WERI-Rb-1 (cell line): ENCODE data around the gene LCT.

Experiments
- DNase-seq: peaks from one replicate; pipeline ENCODE4 v3.0.0-alpha.2; 2020
- H3K27ac ChIP-seq: fragments of 250-450 bp; sonication (Bioruptor Pico); 2 replicates; pipeline ENCODE4 v1.5.1; 2020; ENCODE audit warnings: mild to moderate bottlenecking, moderate library complexity
- H3K27me3 ChIP-seq: fragments of 250-450 bp; sonication (Bioruptor Pico); 2 replicates; pipeline ENCODE4 v1.5.1; 2021; ENCODE audit warnings: mild to moderate bottlenecking, low read depth, moderate library complexity; ENCODE audit not compliant: insufficient read depth, severe bottlenecking
- H3K36me3 ChIP-seq: fragments of 250-450 bp; sonication (Bioruptor Pico); 2 replicates; pipeline ENCODE4 v1.5.1; 2020; ENCODE audit warnings: mild to moderate bottlenecking, moderate library complexity
- H3K4me3 ChIP-seq: 2 replicates; pipeline ENCODE4 v1.5.1; 2011; ENCODE audit warnings: low read depth, mild to moderate bottlenecking, control low read depth, low read length
- H3K9me3 ChIP-seq: fragments of 250-450 bp; sonication (Bioruptor Pico); 2 replicates; pipeline ENCODE4 v1.5.1; 2021; ENCODE audit warnings: mild to moderate bottlenecking, moderate library complexity; ENCODE audit not compliant: severe bottlenecking
- TF ChIP-seq, protein P1 (sequence below): IDR thresholded peaks from 2 replicates; pipeline ENCODE4 v1.5.1; 2011; ENCODE audit warnings: low read depth, mild to moderate bottlenecking, control low read depth, inconsistent platforms, low read length

LCT gene

DNA sequence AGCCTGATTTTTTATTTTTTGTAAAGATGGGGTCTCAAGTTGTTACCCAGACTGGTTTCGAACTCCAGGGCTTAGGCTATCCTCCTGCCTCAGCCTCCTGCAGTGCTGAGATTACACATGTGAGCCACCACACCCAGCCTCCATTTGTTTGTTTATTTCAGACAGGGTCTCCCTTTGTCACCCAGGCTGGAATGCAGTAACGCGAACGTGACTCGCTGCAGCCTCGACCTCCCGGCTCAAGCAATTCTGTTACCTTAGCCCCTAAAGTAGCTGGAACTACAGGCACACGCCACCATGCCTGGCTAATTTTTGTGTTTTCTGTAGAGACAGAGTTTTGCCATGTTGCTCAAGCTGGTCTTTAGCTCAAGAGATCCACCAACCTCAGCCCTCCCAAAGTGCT is 68.1 kb downstream of the LCT start:
- TF ChIP-seq, protein P1, sequence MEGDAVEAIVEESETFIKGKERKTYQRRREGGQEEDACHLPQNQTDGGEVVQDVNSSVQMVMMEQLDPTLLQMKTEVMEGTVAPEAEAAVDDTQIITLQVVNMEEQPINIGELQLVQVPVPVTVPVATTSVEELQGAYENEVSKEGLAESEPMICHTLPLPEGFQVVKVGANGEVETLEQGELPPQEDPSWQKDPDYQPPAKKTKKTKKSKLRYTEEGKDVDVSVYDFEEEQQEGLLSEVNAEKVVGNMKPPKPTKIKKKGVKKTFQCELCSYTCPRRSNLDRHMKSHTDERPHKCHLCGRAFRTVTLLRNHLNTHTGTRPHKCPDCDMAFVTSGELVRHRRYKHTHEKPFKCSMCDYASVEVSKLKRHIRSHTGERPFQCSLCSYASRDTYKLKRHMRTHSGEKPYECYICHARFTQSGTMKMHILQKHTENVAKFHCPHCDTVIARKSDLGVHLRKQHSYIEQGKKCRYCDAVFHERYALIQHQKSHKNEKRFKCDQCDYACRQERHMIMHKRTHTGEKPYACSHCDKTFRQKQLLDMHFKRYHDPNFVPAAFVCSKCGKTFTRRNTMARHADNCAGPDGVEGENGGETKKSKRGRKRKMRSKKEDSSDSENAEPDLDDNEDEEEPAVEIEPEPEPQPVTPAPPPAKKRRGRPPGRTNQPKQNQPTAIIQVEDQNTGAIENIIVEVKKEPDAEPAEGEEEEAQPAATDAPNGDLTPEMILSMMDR, result no peak
- no peak for DNase-seq
- peaks cover 94% of the 10 kb centered on the region for H3K36me3 ChIP-seq

DNA sequence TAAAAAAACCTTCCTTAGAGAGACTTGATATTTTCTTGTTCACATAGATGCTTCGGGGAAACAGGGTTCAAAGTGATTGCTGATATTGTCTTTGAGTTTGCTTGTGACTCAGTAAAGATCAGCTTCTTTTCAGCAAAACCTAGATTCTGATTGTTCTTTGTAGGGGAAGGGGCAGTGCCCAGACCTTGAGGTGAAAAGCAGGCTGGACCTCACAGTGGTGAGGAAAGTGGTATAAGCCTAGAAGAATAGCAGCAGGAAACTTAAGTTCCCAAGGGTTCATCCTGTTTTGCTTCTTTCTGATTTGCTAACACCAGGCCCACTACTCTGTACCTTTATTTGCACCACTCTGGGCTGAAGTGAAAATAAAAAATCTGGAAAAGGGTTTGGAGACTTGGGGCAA is 74.5 kb downstream of the LCT start:
- TF ChIP-seq, protein P1, result no peak
- no peak overlapping the region; the same call in 1 of the 2 replicates for H3K27ac ChIP-seq
- H3K9me3 ChIP-seq, result no peaks in the 10 kb centered on the region
- H3K27me3 ChIP-seq, result no peaks in the 10 kb centered on the region
- H3K4me3 ChIP-seq, result no peak overlapping the region
- peaks cover 87% of the 10 kb centered on the region for H3K36me3 ChIP-seq
- DNase-seq, result no peak

More for the DNA sequence above, 68.1 kb downstream of the LCT start:
- no peaks in the 10 kb centered on the region for H3K9me3 ChIP-seq
- H3K27ac ChIP-seq, result no peak overlapping the region
- no peaks in the 10 kb centered on the region for H3K27me3 ChIP-seq
- H3K4me3 ChIP-seq, result no peak overlapping the region

DNA sequence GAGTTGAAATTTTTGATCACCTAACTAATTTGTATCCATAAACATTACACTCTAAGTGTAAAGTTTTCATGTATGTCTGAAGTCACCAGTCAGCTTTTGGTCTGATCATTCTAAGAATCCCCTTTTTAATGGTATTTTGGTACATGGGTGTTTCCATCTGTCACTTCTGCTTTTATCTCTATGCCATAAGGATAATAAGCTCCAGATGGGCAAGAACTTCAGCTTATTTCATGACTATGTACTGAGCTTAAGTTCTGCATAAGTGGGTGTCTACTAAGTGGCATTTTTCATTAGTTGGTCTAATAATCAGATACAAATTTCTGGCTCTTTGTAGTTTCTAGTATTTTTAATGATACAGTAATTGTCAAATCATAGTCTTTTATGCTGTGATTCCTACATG is 75.0 kb downstream of the LCT start:
- no peak for DNase-seq
- H3K27me3 ChIP-seq, result no peaks in the 10 kb centered on the region
- H3K9me3 ChIP-seq, result peaks cover under 1% of the 10 kb centered on the region
- TF ChIP-seq, protein P1, result no peak
- H3K27ac ChIP-seq, result no peak overlapping the region; the same call in 1 of the 2 replicates
- no peak overlapping the region for H3K4me3 ChIP-seq
- H3K36me3 ChIP-seq, result peaks cover 87% of the 10 kb centered on the region

DNA sequence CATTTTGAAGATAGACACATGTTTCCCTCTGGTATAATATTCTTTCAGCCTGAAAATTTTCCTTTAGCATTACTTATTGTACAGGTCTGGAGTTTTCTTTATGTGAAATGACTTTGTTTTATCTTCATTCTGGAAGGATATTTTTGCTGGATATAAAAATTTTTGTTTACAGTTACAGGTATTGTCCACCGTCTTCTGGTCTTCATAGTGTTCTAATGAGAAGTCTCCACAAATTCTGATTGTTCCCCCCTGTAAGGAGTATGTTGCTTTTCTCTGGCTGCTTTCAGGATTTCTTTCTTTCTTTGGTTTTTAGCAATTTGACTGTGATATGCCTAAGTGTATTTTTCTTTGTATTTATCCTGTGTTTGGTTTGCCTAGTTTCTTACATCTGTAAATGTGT is 80.3 kb downstream of the LCT start:
- TF ChIP-seq, protein P1, result no peak
- no peak overlapping the region for H3K4me3 ChIP-seq
- H3K36me3 ChIP-seq, result peaks cover 92% of the 10 kb centered on the region
- no peak overlapping the region for H3K27ac ChIP-seq
- peaks cover 6% of the 10 kb centered on the region for H3K9me3 ChIP-seq
- H3K27me3 ChIP-seq, result no peaks in the 10 kb centered on the region
- no peak for DNase-seq

DNA sequence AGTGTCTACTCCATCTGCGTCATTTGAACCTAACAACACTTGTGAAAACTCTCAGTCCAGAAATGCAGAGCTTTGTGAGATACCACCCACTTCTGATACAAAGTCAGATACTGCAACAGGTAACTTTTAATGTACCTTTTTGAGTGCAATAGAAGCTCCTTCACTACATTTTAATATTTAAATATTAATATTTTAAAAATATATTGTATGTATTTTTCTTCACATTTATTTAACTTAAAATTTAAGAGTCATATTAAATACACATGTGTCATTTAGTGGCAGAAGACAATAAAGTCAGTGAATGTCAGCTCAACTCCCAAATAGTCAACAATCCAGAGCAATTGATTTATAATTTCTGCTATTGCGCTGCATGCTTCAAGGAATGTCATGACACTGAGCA is 81.4 kb downstream of the LCT start:
- H3K9me3 ChIP-seq, result peaks cover 6% of the 10 kb centered on the region
- no peak overlapping the region for H3K4me3 ChIP-seq
- no peaks in the 10 kb centered on the region for H3K27me3 ChIP-seq
- TF ChIP-seq, protein P1, result no peak
- no peak for DNase-seq
- H3K36me3 ChIP-seq, result peaks cover 91% of the 10 kb centered on the region
- H3K27ac ChIP-seq, result no peak overlapping the region

DNA sequence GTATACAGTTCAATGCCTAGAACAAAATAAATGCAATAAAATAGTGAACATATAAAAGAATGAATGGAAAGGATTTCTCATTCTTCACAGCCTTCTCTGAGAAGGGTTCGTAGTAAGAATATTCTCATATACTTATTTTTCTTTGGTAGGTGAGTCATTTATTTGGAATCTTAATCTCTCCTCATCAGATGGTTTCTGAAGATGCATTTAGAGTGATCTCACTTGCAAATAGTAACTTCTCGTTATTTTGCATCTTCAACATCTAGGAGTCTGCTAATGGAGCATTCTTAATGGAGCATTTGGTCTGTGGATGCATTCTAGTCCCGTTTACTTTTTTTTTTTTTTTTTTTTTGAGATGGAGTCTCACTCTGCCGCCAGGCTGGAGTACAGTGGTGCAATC is 91.4 kb downstream of the LCT start:
- TF ChIP-seq, protein P1, result no peak
- Histone ChIP-seq H3K27me3 (no peaks in the 10 kb centered on the region), H3K27ac (no peak overlapping the region), H3K36me3 (peaks cover 44% of the 10 kb centered on the region), H3K9me3 (no peaks in the 10 kb centered on the region), H3K4me3 (no peak overlapping the region)
- no peak for DNase-seq
